ENCODE measurements around the gene SPACA7.
"Not testable (repeated sequence)": the region's sequence is repeated elsewhere in the genome, so short reads cannot be mapped to it uniquely, and the experiment has no call there.

The SPACA7 gene

DNA sequence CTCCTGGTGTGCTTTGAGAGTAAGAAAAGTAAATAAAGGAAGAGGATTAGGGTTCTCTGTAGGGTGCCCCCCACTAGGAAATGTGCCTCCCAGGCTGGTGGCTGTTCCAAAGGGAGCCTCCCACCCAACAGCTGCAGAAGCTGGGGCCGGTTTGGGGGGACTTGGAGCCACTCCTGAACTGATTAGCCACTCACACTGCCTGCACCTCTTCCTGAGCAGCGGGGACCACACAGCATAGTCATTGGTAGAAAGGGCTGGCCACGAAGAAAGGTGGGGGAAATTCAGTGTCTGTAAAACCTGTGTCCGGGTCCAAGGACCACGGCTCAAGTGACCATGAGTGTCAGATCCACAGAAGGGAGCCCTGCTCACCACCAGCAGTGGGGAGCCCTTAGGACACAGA lies 55.6 kb downstream of the SPACA7 start:
- no peak for FAIRE-seq

DNA sequence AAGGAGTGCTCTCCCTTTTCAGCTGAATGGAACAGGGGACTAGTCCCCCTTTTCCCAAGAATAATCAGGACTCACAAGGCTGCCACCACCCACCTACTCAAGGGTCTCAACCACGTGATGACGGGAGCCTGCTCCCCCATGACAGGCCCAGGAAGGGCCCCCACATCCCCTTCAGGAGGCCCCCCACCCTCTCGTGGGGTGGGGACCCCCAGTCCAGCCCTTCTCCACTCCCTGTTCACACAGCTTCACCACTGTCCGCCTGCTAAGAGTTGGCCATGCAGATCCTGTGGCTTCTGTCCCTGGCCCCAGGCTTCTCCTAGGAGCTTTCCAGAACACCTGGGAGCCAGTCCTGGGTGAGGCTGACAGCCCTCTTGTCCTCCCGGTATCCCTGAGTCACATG lies 56.6 kb downstream of the SPACA7 start:
- FAIRE-seq, result not testable (repeated sequence)

DNA sequence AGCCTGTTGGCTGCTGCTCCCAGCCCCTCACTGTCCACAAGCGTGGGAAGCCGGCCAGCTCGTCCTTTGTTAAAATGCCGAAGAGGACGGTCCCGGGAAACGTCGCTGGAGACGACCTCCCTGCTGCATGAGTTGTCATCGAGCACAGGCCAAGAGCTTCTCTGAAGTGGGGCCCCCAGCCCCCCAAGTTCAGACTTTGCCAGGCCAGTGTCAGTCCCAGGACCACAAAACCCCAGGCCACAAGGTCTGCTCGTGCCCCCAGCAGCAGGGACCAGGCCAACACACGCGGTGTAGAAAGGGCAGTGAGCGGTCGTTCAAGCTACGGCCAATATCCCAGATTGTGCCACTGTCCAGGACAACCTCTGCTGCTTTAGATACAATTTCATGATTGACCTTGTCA lies 57.4 kb downstream of the SPACA7 start:
- not testable (repeated sequence) for FAIRE-seq

DNA sequence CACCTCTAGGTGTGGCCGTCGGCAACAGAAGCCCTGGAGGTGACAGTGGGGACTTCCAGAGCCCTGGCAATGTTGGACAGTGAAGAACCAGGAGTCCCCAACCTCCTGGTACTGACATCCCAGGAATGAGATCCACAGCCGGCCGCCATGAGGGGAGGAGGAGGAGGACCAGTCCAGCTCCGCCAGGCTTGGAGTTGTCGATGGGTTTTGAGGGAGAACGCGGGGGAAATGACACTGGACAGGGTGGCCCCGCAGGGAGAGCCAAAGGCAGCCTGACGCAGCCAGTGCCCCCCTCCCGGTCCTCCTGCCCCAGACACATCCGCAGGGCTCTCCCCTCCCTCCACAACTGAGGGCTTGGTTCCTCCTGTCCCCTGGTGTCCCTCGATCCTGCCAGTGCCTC lies 57.9 kb downstream of the SPACA7 start:
- no peak for FAIRE-seq

DNA sequence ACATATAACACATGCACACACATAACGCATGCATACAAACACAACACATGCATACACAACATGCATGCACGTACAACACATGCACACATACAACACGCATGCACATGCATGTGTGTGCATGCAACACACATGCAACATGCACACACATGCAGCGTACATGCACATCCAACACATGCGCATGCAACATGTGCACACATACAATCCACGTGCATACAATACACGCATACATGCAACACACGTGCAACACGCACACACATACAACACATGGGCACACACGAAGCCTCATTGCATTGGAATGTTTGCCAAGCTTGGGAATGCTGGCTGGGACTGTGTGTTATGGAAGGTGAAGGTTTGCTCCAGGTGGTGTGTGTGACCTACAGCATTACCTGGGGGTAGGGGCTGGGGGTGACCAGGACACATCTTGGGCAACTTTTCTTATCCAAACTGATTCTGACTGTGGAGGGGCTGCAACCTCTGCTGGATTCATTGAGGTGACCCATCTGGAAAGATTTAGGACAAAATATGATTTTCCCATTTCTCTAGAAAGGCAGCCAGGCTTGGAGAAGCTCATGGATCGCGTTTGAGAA lies 58.9 kb downstream of the SPACA7 start:
- FAIRE-seq, result no peak

DNA sequence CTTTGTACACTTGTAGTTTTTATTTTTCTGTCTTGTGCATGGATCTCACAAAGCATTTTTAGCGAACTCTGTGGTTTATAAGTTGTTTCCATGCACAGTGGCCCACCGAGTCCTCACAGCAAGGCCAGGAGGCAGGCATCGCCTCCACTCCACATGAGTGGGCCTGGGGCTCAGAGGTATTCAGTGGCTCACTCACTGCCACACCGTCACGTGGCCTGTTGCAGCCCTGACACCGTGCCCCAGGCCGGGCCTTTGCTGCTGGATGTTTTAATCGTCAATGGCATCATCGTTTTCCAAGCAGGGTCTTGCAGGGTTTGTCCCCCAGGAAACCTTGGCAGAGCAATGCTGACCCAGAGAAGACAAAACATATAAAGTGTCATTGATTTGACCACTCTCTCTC lies 59.8 kb downstream of the SPACA7 start:
- no peak for FAIRE-seq

DNA sequence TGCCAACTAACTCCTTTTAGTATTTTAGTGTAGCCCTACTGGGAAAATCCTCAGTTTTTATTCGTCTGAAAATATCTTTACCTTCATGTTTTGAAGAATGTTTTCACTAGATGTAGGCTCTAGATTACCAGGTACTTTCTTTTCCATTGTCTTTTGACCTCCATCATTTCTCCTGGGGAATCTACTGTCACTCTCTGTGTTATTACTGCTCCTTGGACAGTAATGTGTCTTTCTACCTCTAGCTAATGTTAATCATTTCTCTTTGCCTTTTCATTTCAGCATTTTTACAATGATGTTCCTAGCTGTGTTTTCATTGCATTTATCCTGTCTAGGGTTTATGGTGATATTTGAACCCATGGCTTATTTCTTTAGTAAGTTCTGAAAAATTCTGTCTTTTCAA lies 61.9 kb downstream of the SPACA7 start:
- FAIRE-seq, result no peak

DNA sequence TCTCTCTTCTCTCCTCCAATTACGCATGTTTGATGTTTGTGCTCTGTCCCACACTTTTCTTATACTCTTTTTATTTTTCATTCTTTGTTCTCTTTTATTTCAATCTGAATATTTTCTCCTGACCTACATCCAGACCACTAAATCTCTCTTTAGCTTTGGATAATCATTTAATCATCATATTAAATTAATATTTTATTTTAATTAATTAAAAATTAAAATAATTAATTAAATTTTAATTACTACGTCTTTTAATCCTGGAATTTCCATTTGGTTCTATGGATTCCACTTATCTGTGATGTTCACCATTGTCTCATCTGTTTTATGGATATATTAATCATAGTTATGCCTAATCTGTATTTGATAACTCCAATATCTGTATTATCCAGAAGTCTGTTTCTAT lies 62.4 kb downstream of the SPACA7 start:
- FAIRE-seq, result no peak

DNA sequence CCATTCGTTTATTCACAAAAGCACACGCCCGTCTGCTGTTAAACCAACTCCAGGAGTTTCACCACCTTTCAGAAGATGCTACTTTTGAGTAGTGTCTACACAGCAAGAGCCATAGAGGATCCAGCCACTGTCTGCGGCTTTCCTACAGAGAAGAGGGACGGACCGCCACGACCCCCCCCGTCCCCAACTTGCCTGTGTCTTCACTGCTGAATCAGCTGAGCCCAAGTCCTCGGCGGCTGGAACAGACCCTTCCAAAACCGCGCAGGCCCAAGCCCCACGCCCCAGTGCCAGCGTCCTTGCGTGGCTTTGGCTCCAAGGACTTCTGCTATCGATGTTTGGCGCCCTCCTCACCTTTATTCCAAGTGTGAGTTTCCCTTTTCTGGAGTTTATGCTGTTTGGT lies 65.1 kb downstream of the SPACA7 start:
- no peak for FAIRE-seq

DNA sequence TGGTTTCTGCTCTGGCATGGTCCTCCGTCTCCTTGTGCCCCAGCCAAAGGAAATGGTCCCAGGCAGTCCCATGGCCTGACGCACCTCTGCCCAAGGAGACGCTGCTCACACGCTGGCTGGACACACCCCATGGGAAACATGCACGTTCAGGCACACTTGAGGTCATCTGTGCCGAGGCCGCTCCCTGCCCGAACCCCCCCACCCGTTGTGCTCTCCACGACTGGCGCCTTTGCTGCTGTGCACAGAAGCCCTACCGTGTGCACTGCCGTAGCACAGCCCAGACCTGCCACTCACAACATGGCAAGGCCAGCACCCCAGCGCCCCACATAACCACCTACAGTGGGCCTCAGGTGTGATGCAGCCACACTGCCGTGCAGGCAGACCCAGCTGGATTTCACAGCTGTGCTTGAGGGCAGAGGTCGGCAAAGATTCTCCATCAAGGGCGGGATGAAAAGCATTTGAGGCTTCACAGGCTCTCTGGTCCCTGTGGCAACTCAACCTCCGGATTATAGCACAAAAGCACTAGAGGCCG lies 65.7 kb downstream of the SPACA7 start:
- FAIRE-seq, result no peak

DNA sequence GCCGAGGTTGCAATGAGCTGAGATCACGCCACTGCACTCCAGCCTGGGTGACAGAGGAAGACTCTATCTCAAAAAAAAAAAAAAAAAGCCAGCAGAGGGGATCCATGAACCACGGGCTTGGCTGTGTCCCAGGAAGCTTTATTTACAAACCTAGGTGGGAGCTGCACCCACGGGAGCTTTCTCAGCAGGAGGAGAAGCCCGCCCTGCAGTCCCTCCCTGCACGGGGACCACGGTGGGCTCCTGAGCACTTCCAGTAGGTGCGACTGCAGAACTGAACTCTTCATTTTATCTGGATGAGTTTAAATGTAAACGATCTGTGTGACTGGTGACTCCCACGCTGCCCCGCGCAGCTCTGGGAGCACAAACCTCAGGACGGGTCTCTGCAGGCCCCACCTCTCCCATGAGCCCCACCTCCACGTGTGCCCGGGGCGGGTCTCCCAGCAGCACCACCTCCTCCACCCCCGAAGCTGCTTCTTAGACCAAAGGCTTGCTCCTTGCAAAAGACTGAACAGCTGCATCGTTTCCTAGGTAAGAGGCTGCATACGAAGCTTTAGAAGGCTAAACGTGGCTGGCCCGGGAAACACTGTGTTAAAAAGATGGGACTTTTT lies 66.4 kb downstream of the SPACA7 start:
- no peak for FAIRE-seq

DNA sequence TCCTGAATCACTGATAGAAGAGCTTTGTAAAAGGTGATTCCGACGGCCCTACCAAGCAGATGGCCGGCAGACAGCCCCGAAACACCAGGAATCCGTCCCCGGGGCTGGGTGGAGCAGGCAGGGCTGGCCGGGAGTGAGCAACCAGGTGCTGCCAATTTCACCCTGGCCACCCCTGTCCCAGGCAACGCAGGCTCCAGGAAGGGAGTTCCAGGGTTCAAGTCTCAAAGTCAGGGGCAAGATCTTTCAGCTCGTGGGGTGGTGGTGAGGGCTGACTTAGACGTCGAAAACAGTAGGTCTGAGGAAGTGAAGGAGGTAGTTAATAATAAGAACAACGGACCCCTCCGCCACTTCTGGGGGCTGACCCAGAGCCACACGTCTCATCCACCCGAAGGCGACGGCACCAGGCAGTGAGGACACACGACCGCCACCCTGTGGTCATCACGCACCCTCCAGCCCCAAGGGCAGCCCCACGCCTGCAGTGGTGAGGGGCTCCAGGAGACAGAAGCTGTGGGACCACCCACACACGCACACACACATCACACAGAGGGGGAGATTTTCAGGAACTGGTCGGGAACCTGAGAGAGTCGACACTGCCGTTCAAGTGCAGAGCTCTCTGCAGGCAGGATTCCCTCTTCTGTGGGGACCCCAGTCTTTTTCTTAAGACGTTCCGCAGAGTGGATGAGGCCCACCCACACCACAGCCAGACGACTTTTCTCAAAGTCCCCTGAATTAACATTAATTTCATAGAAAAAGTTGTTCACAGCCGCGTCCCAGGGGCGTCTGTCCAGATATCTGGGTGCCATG lies 67.2 kb downstream of the SPACA7 start:
- no peak for FAIRE-seq

DNA sequence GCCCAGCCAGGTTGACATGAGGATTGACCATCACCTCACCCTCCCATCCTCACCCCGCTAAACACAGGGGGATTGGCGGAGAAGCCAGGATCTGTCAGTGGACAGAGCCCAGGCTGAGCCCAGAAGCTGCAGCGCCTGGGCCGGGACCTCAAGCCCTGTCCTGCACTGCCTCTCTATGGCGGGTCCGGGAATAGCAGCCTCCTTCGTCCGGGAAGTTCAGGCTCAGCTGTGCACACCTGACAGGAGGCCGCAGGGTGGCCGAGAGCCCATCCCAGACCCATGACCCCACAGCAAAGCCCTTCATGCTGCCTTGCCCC lies 67.8 kb downstream of the SPACA7 start:
- no peak for FAIRE-seq

DNA sequence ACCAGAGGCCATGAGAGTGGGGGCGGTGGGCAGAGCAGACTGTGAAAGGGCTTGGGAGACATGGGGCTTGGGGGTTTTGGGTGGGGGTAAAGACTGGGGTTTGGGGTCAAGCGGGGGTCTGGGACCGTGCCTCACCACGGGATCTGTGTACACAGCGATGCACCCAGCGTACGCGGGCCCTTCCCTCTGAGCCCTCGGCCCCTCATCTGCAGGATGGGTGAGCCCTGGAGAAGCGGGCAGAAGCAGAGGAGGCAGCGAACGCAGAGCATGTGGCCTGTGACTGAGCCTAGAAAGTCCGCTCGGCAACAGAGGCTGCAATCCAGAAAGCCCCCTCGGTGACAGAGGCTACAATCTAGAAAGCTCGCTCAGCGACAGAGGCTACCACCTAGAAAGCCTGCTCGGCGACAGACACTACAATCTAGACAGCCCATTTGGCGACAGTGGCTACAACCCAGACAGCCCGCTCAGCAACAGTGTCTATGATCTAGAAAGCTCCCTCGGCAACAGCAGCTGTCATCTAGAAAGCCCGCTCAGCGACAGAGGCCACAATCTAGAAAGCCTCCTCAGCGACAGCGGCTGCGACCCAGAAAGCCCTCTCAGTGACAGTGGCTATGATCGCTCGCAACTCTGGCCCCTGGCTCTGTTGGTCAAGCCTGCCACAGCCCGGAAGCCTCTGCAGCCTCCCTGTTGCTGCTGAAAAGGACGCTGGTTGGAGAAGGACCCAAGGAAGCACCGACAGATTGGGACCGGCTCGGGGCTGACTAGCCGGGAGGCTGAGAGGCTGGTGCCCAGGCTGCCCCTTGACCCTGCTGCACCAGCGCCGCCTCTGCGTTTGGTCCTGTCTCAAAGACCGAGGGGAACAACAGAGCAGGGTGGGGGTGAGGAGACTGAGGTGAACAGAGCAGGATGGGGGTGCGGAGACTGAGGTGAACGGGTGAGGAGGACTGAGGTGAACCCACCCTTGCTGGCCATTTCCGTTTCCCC lies 68.6 kb downstream of the SPACA7 start:
- FAIRE-seq, result no peak

DNA sequence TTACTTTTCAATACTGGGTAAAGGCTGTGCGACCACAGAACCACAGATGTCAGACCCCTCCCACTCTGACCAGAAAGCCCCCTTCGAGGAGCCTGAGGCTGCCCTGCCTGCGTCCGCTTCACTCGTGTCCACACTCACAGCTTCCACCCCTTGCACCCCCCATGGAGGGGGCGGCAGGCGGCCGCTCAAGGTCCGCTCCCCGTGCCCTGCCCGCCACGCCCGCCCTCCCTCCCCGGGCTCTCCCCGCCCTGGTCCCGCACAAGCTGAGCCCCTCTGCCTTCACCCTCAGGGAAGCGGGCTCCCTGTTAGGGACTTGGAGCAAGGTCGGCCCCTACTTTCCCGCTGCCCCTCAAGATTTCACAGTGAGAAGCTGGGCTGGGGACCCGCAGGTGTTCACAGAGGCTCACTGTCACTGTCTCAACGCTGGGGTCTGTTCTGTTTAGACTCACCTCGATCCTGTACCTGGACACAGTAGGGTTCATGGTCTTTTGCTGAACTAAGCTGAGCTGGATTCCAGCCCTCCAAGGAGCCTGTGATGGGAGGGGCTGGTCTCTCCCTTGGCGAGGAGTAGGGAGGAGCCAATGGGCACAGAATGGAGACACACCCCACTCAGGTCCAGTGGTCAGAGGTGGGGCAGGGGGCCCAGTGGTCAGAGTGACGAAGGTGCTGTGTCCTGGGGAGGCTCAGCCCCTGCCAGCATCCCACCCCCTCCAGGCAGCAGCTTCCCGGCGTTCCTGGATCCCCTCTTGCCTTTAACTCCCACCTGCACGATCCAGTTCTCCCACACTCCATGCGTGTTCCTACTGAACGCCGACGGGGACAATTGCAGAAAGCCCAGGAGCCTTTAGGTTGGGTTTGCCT lies 69.5 kb downstream of the SPACA7 start:
- no peak for FAIRE-seq

DNA sequence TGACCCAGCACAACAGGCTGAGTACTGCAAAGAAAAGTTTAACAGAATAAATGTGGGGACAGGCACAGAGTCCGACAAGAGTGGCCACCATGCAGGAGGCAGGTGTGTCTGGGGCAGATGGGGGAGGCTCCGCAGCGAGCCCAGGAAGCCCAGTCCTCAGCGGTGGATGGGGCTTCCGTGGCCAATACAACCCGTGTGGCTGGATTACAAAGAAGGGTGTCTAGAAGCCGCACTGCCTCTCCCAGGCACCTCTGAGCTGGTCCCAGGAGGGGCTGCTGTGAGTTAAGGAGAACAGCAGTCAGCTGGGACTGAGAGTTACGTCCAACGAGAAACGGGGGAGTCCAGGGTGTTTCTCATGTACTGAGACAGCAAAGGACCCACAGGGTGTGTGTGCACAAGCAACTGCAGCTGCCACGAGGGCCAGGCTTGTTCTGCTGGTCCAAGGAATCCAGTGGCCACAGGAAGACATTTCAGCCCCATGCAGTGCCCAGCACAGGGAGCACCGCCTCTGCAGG lies 70.2 kb downstream of the SPACA7 start:
- FAIRE-seq, result no peak

DNA sequence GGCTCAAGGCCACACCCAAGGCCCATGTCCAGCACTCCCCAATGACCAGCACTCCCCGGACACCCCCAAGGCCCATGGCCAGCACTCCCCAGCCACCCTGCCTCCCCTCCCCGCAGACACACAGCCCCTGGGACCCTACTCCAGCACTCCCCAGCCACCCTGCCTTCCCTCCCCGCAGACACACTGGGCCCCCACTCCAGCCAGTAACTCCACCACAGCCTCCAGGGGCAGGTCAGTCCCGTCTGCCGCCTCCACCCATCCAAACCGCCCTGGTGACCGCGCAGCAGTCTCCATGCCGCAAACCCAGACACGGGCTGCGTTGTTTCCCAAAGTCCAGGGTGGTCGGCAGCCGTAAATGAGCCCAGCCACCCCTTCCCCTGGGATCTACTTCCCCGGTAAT lies 70.7 kb downstream of the SPACA7 start:
- no peak for FAIRE-seq

DNA sequence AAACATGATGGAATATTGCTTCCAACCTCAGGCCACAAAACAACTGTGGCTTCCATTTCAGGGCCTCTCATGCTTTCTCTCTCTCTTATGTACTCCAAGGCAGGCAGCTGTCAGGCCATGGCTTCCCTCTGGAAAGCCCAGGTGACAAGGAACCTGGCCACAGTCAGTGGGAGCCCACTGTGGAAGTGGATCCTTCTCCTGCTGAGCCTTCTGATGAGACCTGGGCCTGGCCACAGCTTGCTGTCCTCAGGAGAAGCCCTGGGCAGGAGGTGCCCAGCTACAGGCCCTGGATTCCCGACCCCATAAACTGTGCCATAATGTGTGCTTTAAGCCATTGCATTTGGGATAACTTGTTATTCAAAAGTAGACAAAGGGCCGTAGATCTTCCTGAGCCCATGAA lies 71.2 kb downstream of the SPACA7 start:
- FAIRE-seq, result no peak

DNA sequence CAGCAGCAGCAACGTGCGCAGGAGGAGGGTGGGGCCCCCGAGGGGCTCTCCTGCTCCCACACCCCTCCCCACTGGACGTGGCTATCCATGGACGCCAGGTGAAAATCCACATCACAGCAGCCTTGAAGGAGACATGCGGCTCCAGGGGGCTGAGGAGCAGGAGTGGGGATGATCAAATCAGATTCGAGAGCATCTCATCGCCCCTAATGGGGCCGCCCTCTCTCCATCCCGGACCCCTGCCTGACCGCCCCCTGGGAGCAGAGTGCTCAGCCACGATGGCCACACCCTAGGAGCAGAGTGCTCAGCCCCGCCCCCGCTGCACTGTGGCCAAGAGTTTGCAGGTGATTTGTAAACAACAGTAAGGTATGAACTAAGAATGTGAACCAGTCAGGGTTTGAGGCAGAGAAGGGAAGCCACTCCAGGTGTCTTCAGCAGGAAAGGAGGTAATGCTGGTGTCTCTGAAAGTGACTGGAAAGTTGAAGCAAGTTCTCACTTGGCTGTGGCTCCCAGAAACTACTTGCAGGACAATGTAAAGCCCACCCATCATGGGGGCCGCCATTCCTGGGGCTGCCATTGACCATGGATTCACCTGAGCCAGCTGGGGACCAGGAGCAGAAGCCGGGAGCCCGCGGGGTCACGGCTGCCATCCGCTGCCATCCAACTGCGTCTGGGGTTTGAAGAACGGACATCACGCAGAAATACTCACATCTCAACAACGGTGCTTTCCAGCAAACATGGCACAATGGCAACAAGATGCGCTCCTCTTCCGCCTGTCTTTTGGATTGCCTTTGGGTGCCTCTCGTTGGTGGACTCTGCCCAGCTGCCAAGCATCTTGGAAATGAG lies 71.8 kb downstream of the SPACA7 start:
- FAIRE-seq, result no peak

DNA sequence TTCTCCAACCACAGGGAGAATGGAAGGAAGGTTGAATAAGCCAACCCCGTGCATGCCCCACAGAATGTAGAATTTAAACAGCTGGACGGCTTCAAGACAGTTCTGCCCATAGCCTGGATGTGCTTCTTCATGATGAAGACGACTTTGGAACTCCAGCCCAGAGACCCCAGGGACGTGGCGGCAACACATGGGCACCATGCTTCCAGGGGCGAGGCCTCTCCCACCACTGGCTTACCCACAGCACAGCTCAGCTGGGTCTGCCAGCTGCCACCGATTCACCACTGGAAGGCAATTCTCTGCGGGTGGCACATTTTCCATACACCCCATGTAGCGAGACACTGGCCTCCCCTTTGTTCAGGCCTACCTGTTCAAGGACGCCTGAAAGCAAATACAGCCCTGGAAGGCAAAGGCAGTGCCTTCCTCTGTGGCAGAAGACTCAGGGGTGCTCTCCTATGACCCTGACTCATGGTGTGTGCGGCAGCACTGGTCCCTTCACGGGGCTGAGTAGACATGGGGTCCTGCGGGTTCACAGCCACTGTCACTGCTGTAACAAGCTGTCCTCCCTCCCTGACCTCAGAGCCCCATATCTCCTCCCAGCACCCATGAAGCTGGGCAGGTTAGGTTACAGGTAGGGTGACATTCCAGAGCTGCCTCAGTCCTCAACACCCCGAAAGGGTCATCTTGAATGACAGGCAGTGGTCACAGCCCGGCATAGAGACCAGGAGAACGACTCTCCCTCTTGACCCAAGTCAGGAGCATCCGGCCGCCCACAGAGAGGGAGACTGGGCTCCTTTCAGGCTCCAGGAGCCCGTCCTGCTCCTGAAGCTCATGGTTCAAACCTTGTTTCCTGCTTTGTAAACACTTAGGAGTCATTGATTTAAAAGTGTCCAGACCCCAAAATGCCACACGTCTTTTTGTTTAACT lies 72.7 kb downstream of the SPACA7 start:
- no peak for FAIRE-seq

Data from G401.6 (cell line).